Muscle layer of colon (tissue), 2 donors: Measurements from ENCODE around the gene GBX2.
A peak's percentile ranks its signal among the peaks of the same experiment; 100 is the strongest.

ENCODE experiments used
- H3K27ac ChIP-seq: one replicate; pipeline ENCODE4 v1.7.0; 2013; ENCODE audit warnings: low read depth, mild to moderate bottlenecking, low read length, moderate library complexity
- H3K27me3 ChIP-seq, 2 donors: one replicate each; pipeline ENCODE4 v1.7.0; 2013; ENCODE audit warnings: low read length in 2 of 2, mild to moderate bottlenecking in 2 of 2; ENCODE audit not compliant: insufficient read depth in 2 of 2, control insufficient read depth in 1 of 2
- H3K36me3 ChIP-seq: one replicate; pipeline ENCODE4 v1.7.0; 2013; ENCODE audit warnings: mild to moderate bottlenecking, low read length; ENCODE audit not compliant: insufficient read depth
- H3K4me1 ChIP-seq: one replicate; pipeline ENCODE4 v1.7.0; 2013; ENCODE audit warnings: mild to moderate bottlenecking, low read length; ENCODE audit not compliant: insufficient read depth
- H3K4me3 ChIP-seq, 2 donors: one replicate each; pipeline ENCODE4 v1.7.0; 2013; ENCODE audit warnings: low read length in 2 of 2, low read depth in 1 of 2, mild to moderate bottlenecking in 1 of 2, moderate library complexity in 1 of 2
- H3K9ac ChIP-seq: one replicate; pipeline ENCODE4 v1.7.0; 2013; ENCODE audit warnings: low read length
- H3K9me3 ChIP-seq: one replicate; pipeline ENCODE4 v1.7.0; 2013; ENCODE audit warnings: mild to moderate bottlenecking, low read length
- donor health status: abdominal sarcoma.
- donor health status: Adenocarcinoma of cecum.

GBX2 gene

DNA sequence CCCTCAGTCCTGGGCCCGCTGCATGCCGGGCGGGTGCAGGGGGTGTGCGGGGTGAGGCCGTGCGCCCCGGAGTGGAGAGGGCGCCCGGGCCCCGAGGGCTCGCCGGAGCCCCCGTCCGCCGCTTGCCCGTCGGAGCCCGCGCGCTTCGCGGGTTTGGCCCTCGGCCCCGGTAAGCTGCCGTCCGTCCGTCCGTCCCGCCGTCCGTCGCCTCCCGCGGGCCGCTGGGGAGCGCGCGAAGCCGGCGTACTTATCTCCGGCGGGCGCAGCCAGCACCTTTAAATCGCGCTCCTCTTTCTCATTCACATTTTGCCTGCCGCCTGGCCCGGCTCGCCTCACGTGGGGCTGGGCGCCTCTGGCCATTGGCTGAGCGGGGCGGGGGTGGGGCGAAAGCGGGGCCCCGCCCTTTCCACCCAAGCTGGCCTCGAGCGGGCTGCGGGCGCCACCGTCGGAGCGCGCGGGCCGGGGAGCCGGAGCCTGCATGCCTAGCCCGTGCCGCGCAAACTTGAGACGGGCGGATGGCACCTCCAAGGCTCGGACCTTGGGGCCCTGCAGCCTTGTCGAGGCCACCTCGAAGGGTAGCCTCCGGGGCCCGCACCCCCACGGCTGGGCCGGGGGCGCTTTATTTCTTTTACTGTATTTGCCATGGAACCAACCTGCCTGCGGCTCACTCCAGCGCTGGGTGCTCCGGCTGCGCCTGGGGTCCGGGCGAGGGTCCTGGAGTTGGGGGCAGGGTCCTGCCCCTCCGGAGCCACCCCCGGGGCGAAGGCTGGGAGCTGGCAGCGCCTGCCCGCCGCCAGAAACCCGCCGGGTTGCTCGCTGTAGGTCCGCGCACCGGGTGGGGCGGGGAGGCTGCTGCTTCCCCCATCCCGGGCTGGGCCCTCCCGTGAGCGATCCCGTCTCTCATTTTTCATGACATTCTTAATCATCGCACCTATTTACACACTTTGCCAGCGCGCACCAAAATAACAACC, at the start of gene GBX2:
GBX2 (minus strand) TSS at position 277 of the 971 bp plus-strand sequence. CDS start 415 bp downstream, outside the sequence.
- H3K4me3 ChIP-seq, result peak within 1 kb of the TSS in 1 of 2 donors; percentile 23
- H3K9me3 ChIP-seq, result no peaks in the 10 kb centered on the region
- H3K36me3 ChIP-seq, result no peaks in the 10 kb centered on the region
- H3K27me3 ChIP-seq, result peaks cover 83 to 98% of the 10 kb centered on the region in 2 donors
- H3K27ac ChIP-seq, result no peak within 1 kb of the TSS
- peaks cover 43% of the 10 kb centered on the region for H3K4me1 ChIP-seq
- H3K9ac ChIP-seq, result no peak within 1 kb of the TSS

DNA sequence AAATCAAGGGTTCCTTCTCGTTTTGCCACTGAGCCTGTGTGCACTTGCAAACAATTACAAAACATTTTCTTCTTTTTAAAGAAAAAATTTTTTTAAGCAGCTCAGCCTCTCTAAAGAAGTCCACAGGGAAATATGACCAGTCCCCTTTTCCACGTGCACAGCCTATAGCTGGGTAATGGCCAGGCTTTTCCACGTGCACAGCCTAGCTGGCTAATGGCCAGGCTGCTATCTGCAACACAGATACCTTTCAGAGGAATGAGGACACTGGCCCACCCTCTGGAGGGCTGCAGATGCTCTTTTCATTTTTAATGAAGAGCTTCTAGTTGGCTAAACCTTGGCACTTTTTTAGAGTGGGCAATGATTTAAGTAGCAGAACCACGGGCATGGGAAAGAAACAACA, 49.7 kb upstream of the GBX2 start:
- H3K4me1 ChIP-seq, result no peaks in the 10 kb centered on the region
- H3K9me3 ChIP-seq, result no peaks in the 10 kb centered on the region
- no peaks in the 10 kb centered on the region for H3K36me3 ChIP-seq
- no peak overlapping the region for H3K9ac ChIP-seq
- H3K4me3 ChIP-seq, result no peak overlapping the region
- no peak overlapping the region for H3K27ac ChIP-seq
- H3K27me3 ChIP-seq, result peaks cover 0 to 12% of the 10 kb centered on the region in 2 donors

DNA sequence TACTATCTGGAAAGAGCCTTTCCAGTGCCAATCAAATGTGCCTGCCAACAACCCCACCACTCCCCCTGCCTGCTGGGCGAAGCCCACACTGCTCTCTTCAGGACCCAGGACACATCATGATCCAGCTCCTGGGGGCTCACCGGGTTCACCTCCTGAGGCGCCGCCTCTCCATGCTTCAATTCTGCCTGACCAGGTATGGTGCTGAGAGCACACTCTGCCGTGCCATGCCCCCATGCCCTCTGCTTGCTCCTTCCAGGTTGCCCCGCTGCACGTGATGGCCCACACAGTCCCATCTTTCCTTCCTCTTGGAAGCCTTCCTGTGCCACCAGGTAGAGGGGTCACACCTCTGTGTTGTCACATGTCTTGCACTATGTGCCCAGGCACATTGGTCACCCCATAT, 48.5 kb upstream of the GBX2 start:
- H3K4me3 ChIP-seq, result no peak overlapping the region
- no peak overlapping the region for H3K27ac ChIP-seq
- no peaks in the 10 kb centered on the region for H3K36me3 ChIP-seq
- no peak overlapping the region for H3K9ac ChIP-seq
- no peaks in the 10 kb centered on the region for H3K9me3 ChIP-seq
- no peaks in the 10 kb centered on the region for H3K4me1 ChIP-seq
- peaks cover 0 to 12% of the 10 kb centered on the region in 2 donors for H3K27me3 ChIP-seq

DNA sequence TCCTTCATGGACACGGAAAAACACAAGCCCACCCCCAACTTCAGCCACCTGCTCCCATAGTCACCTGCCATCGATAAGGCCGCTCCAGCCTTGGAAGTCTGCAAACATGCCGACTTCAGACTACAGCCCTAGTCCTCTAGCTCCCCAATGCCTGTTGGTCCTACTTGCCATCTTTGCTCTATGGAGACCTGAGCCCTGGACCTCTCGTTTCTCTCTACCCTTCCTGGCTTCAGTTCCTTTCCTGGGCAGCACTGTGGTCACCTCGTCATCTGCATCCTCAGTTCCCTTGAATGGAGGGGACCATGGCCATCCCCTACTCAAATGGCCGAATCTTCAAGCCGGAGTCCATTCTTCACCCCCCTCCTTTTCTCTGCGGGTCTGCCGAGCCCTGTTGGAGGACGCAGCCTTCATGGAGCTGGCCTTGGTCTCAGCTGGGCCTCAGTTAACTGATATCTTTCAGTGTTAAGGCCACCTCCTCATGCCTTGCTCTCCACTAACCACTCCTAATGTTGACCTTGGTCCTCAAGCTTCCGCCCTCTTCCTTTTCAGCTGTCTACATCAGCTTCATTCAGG, 47.7 kb upstream of the GBX2 start:
- Histone ChIP-seq H3K9me3 (no peaks in the 10 kb centered on the region), H3K27me3 (peaks cover 0 to 12% of the 10 kb centered on the region in 2 donors), H3K4me1 (no peaks in the 10 kb centered on the region), H3K4me3 (no peak overlapping the region), H3K27ac (no peak overlapping the region), H3K9ac (no peak overlapping the region), H3K36me3 (no peaks in the 10 kb centered on the region)

DNA sequence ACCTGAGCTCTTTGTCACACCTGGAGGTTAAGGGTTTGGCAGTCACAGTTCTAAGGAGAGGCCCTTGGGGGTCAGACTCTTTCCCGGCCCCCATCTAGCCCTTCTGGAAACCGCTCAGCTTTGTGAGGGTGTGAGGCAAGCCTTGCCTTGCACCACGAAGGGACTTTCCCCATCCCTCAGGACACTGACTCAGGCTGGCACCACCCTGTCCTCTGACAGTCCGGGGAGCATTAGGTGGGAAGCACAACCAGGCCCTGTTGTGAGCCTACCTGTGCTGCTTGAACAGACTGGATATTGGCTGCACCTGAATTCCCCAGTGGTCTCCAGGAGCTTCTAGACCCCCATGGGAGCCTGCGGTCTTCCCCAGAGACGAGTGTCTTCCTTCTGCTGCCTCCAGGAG, 47.0 kb upstream of the GBX2 start:
- peaks cover 0 to 12% of the 10 kb centered on the region in 2 donors for H3K27me3 ChIP-seq
- H3K4me1 ChIP-seq, result no peaks in the 10 kb centered on the region
- H3K9ac ChIP-seq, result no peak overlapping the region
- no peak overlapping the region for H3K27ac ChIP-seq
- H3K36me3 ChIP-seq, result no peaks in the 10 kb centered on the region
- no peaks in the 10 kb centered on the region for H3K9me3 ChIP-seq
- no peak overlapping the region for H3K4me3 ChIP-seq

DNA sequence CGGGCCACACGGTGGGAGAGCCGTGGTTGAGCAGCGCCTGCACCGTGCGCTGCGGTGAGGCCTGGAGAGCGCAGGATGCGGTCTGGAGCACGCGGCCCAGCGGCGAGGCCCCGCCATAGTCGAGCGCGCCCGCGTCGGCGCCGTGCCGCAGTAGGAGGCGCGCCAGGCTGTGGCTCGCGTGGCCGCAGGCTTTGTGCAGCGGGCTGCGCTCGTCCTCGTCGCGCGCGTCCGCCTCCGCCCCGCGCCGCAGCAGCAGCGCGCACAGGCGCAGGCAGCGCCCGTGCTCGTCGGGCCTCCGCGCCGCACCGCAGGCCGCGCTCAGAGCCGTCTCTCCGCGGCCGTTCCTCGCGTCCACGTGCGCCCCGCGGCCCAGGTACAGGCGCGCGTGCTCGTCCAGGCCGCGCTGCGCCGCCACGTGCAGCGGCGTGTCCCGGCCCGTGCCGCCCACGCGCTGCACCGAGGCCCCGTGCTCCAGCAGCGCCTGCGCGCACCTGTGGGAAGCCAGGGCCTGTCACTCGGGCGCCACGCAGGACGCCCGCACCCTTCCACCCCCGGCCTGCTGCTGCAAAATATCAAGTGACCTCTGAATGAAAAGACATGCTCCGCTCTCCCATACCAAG, 46.3 kb upstream of the GBX2 start:
- Histone ChIP-seq H3K27me3 (peaks cover 0 to 12% of the 10 kb centered on the region in 2 donors), H3K9me3 (no peaks in the 10 kb centered on the region), H3K36me3 (no peaks in the 10 kb centered on the region), H3K4me3 (no peak overlapping the region), H3K9ac (no peak overlapping the region), H3K27ac (no peak overlapping the region), H3K4me1 (no peaks in the 10 kb centered on the region)

DNA sequence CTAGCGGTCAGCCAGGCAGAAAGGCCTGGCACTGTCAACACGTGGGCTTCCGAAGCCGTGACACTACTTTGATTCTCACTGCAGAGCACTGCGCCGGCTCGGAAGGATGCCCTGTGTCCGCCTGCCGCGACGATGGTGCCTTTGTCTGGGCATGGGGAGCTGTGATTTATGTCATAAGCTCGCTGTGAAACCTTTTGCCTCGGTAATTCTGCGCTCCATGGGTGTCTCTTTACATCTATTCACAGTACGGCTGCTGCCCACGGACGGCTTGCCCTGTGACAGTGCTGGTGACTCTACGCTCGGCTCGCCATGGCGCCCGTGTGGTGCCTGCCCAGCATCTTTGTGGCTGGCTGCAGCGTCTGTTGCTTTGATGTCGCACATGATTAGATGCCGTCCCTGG, 43.1 kb upstream of the GBX2 start:
- no peak overlapping the region for H3K27ac ChIP-seq
- H3K4me1 ChIP-seq, result no peaks in the 10 kb centered on the region
- H3K27me3 ChIP-seq, result peaks cover 0 to 12% of the 10 kb centered on the region in 2 donors
- no peaks in the 10 kb centered on the region for H3K9me3 ChIP-seq
- H3K4me3 ChIP-seq, result no peak overlapping the region
- H3K36me3 ChIP-seq, result no peaks in the 10 kb centered on the region
- H3K9ac ChIP-seq, result no peak overlapping the region

DNA sequence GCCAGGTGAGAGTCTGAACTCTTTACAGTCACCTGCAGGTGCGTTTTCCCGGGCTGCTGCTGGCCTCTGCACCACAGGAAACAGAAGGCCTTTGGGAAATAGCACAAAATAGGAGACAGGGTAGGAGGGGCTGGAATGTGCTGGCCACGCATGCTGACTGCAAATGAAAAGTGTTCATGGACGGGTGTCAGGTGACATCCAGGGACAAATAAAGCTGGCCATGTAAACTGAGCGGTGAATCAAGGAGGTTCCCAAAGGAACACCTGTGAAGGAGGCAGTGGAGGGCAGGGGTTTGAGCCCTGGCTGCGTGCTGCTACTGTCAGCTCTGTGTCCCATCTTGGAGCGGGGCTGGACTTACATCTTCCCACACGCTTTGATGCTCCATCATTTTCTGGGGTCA, 42.4 kb upstream of the GBX2 start:
- H3K36me3 ChIP-seq, result no peaks in the 10 kb centered on the region
- no peak overlapping the region for H3K4me3 ChIP-seq
- no peak overlapping the region for H3K27ac ChIP-seq
- no peak overlapping the region for H3K9ac ChIP-seq
- H3K27me3 ChIP-seq, result peaks cover 0 to 10% of the 10 kb centered on the region in 2 donors
- no peaks in the 10 kb centered on the region for H3K4me1 ChIP-seq
- H3K9me3 ChIP-seq, result no peaks in the 10 kb centered on the region

DNA sequence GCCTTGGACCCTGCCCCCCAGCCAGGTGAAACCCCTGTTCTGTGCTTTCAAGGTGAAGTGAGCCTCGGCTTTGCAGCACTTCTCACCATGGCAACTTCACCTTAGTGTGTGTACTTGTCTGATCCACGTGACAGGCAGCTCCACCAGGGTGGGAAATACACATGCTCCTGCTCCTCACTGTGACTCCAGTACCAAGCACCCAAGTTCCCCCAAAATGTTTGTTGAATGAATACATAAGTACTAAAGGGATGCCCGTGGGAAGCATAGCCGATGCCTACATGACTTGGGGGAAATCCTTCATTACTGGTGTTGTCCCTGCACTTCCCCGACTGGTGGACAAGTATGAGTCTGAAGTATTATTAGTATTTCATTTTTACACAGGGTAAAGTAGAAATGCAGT, 41.8 kb upstream of the GBX2 start:
- H3K9ac ChIP-seq, result no peak overlapping the region
- peaks cover 0 to 5% of the 10 kb centered on the region in 2 donors for H3K27me3 ChIP-seq
- H3K4me1 ChIP-seq, result no peaks in the 10 kb centered on the region
- peaks cover 3% of the 10 kb centered on the region for H3K9me3 ChIP-seq
- no peaks in the 10 kb centered on the region for H3K36me3 ChIP-seq
- H3K4me3 ChIP-seq, result no peak overlapping the region
- no peak overlapping the region for H3K27ac ChIP-seq

DNA sequence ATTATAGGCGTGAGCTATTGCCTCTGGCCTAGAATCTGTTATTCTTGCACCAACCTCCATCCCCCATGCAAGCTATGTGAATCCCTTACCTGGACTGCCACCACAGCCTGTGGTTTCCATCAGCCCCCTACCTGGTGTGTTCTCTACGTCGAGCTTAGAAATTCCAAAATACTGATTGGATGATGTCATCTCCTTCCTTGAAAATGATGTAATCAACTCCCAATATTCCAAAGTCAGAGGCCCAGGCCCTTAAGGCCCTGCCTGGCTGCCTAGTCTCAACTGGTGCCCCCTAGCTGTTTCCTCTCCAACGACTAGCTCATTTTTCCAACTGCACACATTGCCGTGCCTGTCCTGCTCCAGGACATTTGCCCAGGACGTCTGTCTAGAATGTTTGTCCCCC, 41.3 kb upstream of the GBX2 start:
- H3K9me3 ChIP-seq, result peaks cover 3% of the 10 kb centered on the region
- peaks cover 0 to 5% of the 10 kb centered on the region in 2 donors for H3K27me3 ChIP-seq
- no peak overlapping the region for H3K4me3 ChIP-seq
- H3K27ac ChIP-seq, result no peak overlapping the region
- H3K9ac ChIP-seq, result no peak overlapping the region
- H3K4me1 ChIP-seq, result no peaks in the 10 kb centered on the region
- H3K36me3 ChIP-seq, result no peaks in the 10 kb centered on the region

DNA sequence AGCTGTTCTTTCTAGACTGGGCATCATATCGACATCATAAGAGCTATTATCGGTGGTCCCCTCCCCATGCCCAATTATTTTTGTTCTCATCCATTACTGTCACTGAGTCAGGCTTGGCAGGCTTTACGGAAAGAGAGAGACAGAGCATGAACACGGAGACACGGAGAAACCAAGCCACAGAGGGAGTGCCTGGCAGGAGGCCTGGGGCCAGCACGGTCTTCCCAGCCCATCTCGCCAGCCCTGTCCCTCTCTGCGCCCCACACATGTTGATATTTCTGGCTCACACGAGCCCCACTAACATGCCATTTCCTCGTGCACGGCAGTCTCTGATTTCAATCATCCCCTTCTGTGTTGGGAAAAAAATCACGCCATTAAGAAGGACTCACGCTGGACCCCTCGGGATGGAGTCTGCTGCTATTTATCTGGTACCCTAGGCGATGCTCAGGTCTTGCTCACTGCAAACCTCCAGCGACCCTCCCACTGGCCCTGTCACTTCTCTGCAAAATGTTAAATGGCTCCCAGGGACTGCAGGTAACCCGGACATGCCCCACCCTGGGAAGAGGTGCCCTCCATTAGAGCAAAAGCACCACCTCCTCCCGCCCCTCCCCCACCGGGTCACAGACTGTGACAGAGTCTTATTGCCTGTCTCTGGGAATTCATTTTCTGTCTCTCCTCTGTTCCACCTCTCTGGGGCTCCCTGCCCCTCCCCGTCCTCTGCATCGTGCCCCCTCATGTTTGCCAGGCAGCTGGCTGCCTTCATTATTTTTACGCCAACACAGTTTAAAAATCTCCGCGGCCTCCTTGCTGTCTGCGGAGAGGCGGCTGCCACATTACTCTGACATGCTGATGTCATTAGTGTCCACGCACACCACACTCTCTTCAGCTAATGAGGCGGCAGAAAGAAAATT, 40.1 kb upstream of the GBX2 start:
- no peaks in the 10 kb centered on the region for H3K27me3 ChIP-seq
- H3K36me3 ChIP-seq, result no peaks in the 10 kb centered on the region
- no peaks in the 10 kb centered on the region for H3K4me1 ChIP-seq
- H3K9ac ChIP-seq, result no peak overlapping the region
- H3K9me3 ChIP-seq, result peaks cover 3% of the 10 kb centered on the region
- H3K27ac ChIP-seq, result no peak overlapping the region
- no peak overlapping the region for H3K4me3 ChIP-seq
